ENCODE measurements around the gene TAP1. TPM values are rescaled to one million over a fixed set of nuclear protein-coding genes. Genes with fewer than 3 reads are reported as not detected.
"Not testable (repeated sequence)": the region's sequence is repeated elsewhere in the genome, so short reads cannot be mapped to it uniquely, and the experiment has no call there.

Gene TAP1
- 100 to 1,000 TPM; 457 to 505 (median 503) TPM for total RNA-seq

- H3K4me1 Mint-ChIP-seq (ENCODE audit: low read depth) = peaks cover 67% of the 10 kb centered on the region
- no peaks in the 10 kb centered on the region for H3K27me3 Mint-ChIP-seq (ENCODE audit: low read depth)
- ATAC-seq (peak; percentile 83 to 86), DNase-seq (peak; percentile 98)
- H3K4me3 Mint-ChIP-seq = peak within 1 kb of the TSS; percentile 100
- no peaks in the 10 kb centered on the region for H3K9me3 Mint-ChIP-seq
- H3K36me3 Mint-ChIP-seq (ENCODE audit: insufficient read depth) = peaks cover 68% of the 10 kb centered on the region
Measured at GRCh38 chr6:32853541-32854375, at the start of gene TAP1, which contains the start of gene PSMB9. TSS of gene TAP1 (minus strand) at chr6:32853704. CDS start at chr6:32853636, 68 bp downstream. TSS of gene PSMB9 (plus strand) at chr6:32854192. CDS start at chr6:32854230, 38 bp downstream.

GRCh38 chr6:32895006-32895345, 41.5 kb upstream of the TAP1 start:
- ATAC-seq (peak; percentile 9 to 17), DNase-seq (no peak)
- H3K36me3 Mint-ChIP-seq (ENCODE audit: insufficient read depth) = no peaks in the 10 kb centered on the region
- no peaks in the 10 kb centered on the region for H3K9me3 Mint-ChIP-seq
- H3K4me3 Mint-ChIP-seq = peak overlapping the region; percentile 97
- no peaks in the 10 kb centered on the region for H3K27me3 Mint-ChIP-seq (ENCODE audit: low read depth)
- H3K4me1 Mint-ChIP-seq (ENCODE audit: low read depth) = peaks cover 24% of the 10 kb centered on the region

GRCh38 chr6:32894085-32895005, 40.8 kb upstream of the TAP1 start:
- H3K9me3 Mint-ChIP-seq = no peaks in the 10 kb centered on the region
- ATAC-seq (peak; percentile 99 to 100), DNase-seq (peak; percentile 95)
- H3K4me1 Mint-ChIP-seq (ENCODE audit: low read depth) = peaks cover 24% of the 10 kb centered on the region
- H3K36me3 Mint-ChIP-seq (ENCODE audit: insufficient read depth) = no peaks in the 10 kb centered on the region
- H3K4me3 Mint-ChIP-seq = peak overlapping the region; percentile 97
- H3K27me3 Mint-ChIP-seq (ENCODE audit: low read depth) = no peaks in the 10 kb centered on the region

- Mint-ChIP-seq H3K36me3 (ENCODE audit: insufficient read depth) (no peaks in the 10 kb centered on the region), H3K27me3 (ENCODE audit: low read depth) (no peaks in the 10 kb centered on the region), H3K4me1 (ENCODE audit: low read depth) (peaks cover 10% of the 10 kb centered on the region), H3K4me3 (no peak overlapping the region), H3K9me3 (no peaks in the 10 kb centered on the region)
- ATAC-seq (no peak), DNase-seq (no peak)
Measured at GRCh38 chr6:32890831-32891230, 37.3 kb upstream of the TAP1 start.

- Mint-ChIP-seq H3K27me3 (ENCODE audit: low read depth) (no peaks in the 10 kb centered on the region), H3K36me3 (ENCODE audit: insufficient read depth) (no peaks in the 10 kb centered on the region), H3K4me3 (no peak overlapping the region), H3K9me3 (no peaks in the 10 kb centered on the region), H3K4me1 (ENCODE audit: low read depth) (peaks cover 3% of the 10 kb centered on the region)
- DNase-seq (no peak), ATAC-seq (no peak)
Measured at GRCh38 chr6:32889533-32889932, 36.0 kb upstream of the TAP1 start.

GRCh38 chr6:32888576-32888975, 35.1 kb upstream of the TAP1 start:
- H3K9me3 Mint-ChIP-seq = no peaks in the 10 kb centered on the region
- H3K4me1 Mint-ChIP-seq (ENCODE audit: low read depth) = peaks cover 3% of the 10 kb centered on the region
- no peak overlapping the region for H3K4me3 Mint-ChIP-seq
- H3K27me3 Mint-ChIP-seq (ENCODE audit: low read depth) = no peaks in the 10 kb centered on the region
- ATAC-seq = no peak
- no peaks in the 10 kb centered on the region for H3K36me3 Mint-ChIP-seq (ENCODE audit: insufficient read depth)
- no peak for DNase-seq

- no peaks in the 10 kb centered on the region for H3K27me3 Mint-ChIP-seq (ENCODE audit: low read depth)
- DNase-seq (no peak), ATAC-seq (no peak)
- H3K9me3 Mint-ChIP-seq = no peaks in the 10 kb centered on the region
- H3K4me3 Mint-ChIP-seq = no peak overlapping the region
- no peaks in the 10 kb centered on the region for H3K36me3 Mint-ChIP-seq (ENCODE audit: insufficient read depth)
- H3K4me1 Mint-ChIP-seq (ENCODE audit: low read depth) = peaks cover under 1% of the 10 kb centered on the region
Measured at GRCh38 chr6:32887616-32888015, 34.1 kb upstream of the TAP1 start.

- peaks cover 3% of the 10 kb centered on the region for H3K4me1 Mint-ChIP-seq (ENCODE audit: low read depth)
- H3K27me3 Mint-ChIP-seq (ENCODE audit: low read depth) = no peaks in the 10 kb centered on the region
- no peak for DNase-seq
- no peak overlapping the region for H3K4me3 Mint-ChIP-seq
- no peak for ATAC-seq
- H3K9me3 Mint-ChIP-seq = no peaks in the 10 kb centered on the region
- H3K36me3 Mint-ChIP-seq (ENCODE audit: insufficient read depth) = no peaks in the 10 kb centered on the region
Measured at GRCh38 chr6:32886681-32887383, 33.3 kb upstream of the TAP1 start.

- Mint-ChIP-seq H3K4me1 (ENCODE audit: low read depth) (peaks cover 3% of the 10 kb centered on the region), H3K4me3 (no peak overlapping the region), H3K27me3 (ENCODE audit: low read depth) (no peaks in the 10 kb centered on the region), H3K36me3 (ENCODE audit: insufficient read depth) (no peaks in the 10 kb centered on the region), H3K9me3 (no peaks in the 10 kb centered on the region)
- ATAC-seq (peak; percentile 50 to 60), DNase-seq (no peak)
Measured at GRCh38 chr6:32885698-32886286, 32.3 kb upstream of the TAP1 start.

- peaks cover 6% of the 10 kb centered on the region for H3K36me3 Mint-ChIP-seq (ENCODE audit: insufficient read depth)
- ATAC-seq = no peak
- peaks cover 3% of the 10 kb centered on the region for H3K4me1 Mint-ChIP-seq (ENCODE audit: low read depth)
- no peak overlapping the region for H3K4me3 Mint-ChIP-seq
- DNase-seq = no peak
- no peaks in the 10 kb centered on the region for H3K27me3 Mint-ChIP-seq (ENCODE audit: low read depth)
- no peaks in the 10 kb centered on the region for H3K9me3 Mint-ChIP-seq
Measured at GRCh38 chr6:32883789-32884188, 30.3 kb upstream of the TAP1 start.

- peaks cover 6% of the 10 kb centered on the region for H3K36me3 Mint-ChIP-seq (ENCODE audit: insufficient read depth)
- no peaks in the 10 kb centered on the region for H3K27me3 Mint-ChIP-seq (ENCODE audit: low read depth)
- H3K9me3 Mint-ChIP-seq = no peaks in the 10 kb centered on the region
- ATAC-seq = peak; percentile 55 to 61
- DNase-seq = no peak
- H3K4me1 Mint-ChIP-seq (ENCODE audit: low read depth) = peaks cover 3% of the 10 kb centered on the region
- H3K4me3 Mint-ChIP-seq = no peak overlapping the region
Measured at GRCh38 chr6:32882879-32883250, 29.4 kb upstream of the TAP1 start.

GRCh38 chr6:32880962-32881361, 27.5 kb upstream of the TAP1 start:
- H3K4me3 Mint-ChIP-seq; ATAC-seq; H3K36me3 Mint-ChIP-seq (ENCODE audit: insufficient read depth); H3K4me1 Mint-ChIP-seq (ENCODE audit: low read depth); H3K9me3 Mint-ChIP-seq; H3K27me3 Mint-ChIP-seq (ENCODE audit: low read depth); DNase-seq: not testable (repeated sequence)

GRCh38 chr6:32879691-32880090, 26.2 kb upstream of the TAP1 start:
- DNase-seq = no peak
- H3K36me3 Mint-ChIP-seq (ENCODE audit: insufficient read depth) = peaks cover 6% of the 10 kb centered on the region
- ATAC-seq = no peak

GRCh38 chr6:32876603-32877002, 23.1 kb upstream of the TAP1 start:
- Mint-ChIP-seq H3K27me3 (ENCODE audit: low read depth) (no peaks in the 10 kb centered on the region), H3K4me3 (no peak overlapping the region), H3K36me3 (ENCODE audit: insufficient read depth) (peaks cover 6% of the 10 kb centered on the region), H3K4me1 (ENCODE audit: low read depth) (no peaks in the 10 kb centered on the region), H3K9me3 (no peaks in the 10 kb centered on the region)
- ATAC-seq (no peak), DNase-seq (no peak)

More at GRCh38 chr6:32879691-32880090, 26.2 kb upstream of the TAP1 start:
- peaks cover 3% of the 10 kb centered on the region for H3K4me1 Mint-ChIP-seq (ENCODE audit: low read depth)
- no peaks in the 10 kb centered on the region for H3K9me3 Mint-ChIP-seq
- H3K27me3 Mint-ChIP-seq (ENCODE audit: low read depth) = no peaks in the 10 kb centered on the region
- H3K4me3 Mint-ChIP-seq = no peak overlapping the region

All from activated T-cell treated with anti-CD3 and anti-CD28 coated beads, Interleukin-2, amount 50 U/mL, for 4 hours (primary cell).